HEK293T (cell line): ENCODE measurements around the gene RNF214.

Experiments
- CTCF ChIA-PET: fragments of 350-600 bp; formaldehyde crosslinking; extraction: SDS; loops from one replicate; lab custom pipeline; 2021; ENCODE audit warnings: antibody characterized with exemption, inconsistent platforms; lab: Yijun Ruan, JAX
- POLR2A ChIA-PET: fragments of 350-600 bp; formaldehyde crosslinking; extraction: SDS; loops from one replicate; lab custom pipeline; 2020; ENCODE audit warnings: antibody characterized with exemption, inconsistent platforms; lab: Yijun Ruan, JAX
- DNase-seq: peaks from one replicate; pipeline ENCODE4 v3.0.0; 2012; ENCODE audit warnings: mixed read lengths; ENCODE audit errors: extremely low spot score
- ARNT ChIP-seq: fragments of 450-650 bp; IDR thresholded peaks from 2 replicates; pipeline ENCODE4 v1.6.1; 2017; ENCODE audit warnings: mild to moderate bottlenecking
- BHLHE40 ChIP-seq: fragments of 450-650 bp; IDR thresholded peaks from 2 replicates; pipeline ENCODE4 v1.6.1; 2016; ENCODE audit warnings: mild to moderate bottlenecking, moderate library complexity, borderline replicate concordance
- CTBP1 ChIP-seq: fragments of 450-650 bp; IDR thresholded peaks from 2 replicates; pipeline ENCODE4 v1.6.1; 2016; ENCODE audit warnings: borderline replicate concordance
- ELF4 ChIP-seq: fragments of 450-650 bp; IDR thresholded peaks from 2 replicates; pipeline ENCODE4 v1.6.1; 2017; ENCODE audit warnings: antibody characterized with exemption
- FOXA1 ChIP-seq: fragments of 450-650 bp; IDR thresholded peaks from 2 replicates; pipeline ENCODE4 v1.6.1; 2016; ENCODE audit warnings: mild to moderate bottlenecking
- FOXK2 ChIP-seq: fragments of 450-650 bp; IDR thresholded peaks from 2 replicates; pipeline ENCODE4 v1.6.1; 2016; ENCODE audit warnings: mild to moderate bottlenecking
- FOXM1 ChIP-seq: fragments of 450-650 bp; IDR thresholded peaks from 2 replicates; pipeline ENCODE4 v1.6.1; 2017; ENCODE audit warnings: mild to moderate bottlenecking, borderline replicate concordance
- HDGF ChIP-seq: fragments of 450-650 bp; IDR thresholded peaks from 2 replicates; pipeline ENCODE4 v1.6.1; 2017; ENCODE audit warnings: antibody characterized with exemption, borderline replicate concordance
- L3MBTL2 ChIP-seq: fragments of 450-650 bp; conservative IDR thresholded peaks from 2 replicates; pipeline ENCODE4 v1.6.1; 2016; ENCODE audit warnings: mild to moderate bottlenecking
- LEF1 ChIP-seq: fragments of 450-650 bp; IDR thresholded peaks from 2 replicates; pipeline ENCODE4 v1.6.1; 2017; ENCODE audit warnings: mild to moderate bottlenecking, borderline replicate concordance
- NFRKB ChIP-seq: fragments of 450-650 bp; IDR thresholded peaks from 2 replicates; pipeline ENCODE4 v1.6.1; 2016; ENCODE audit warnings: mild to moderate bottlenecking, moderate library complexity
- PKNOX1 ChIP-seq: fragments of 450-650 bp; IDR thresholded peaks from 2 replicates; pipeline ENCODE4 v1.6.1; 2016
- SP1 ChIP-seq: fragments of 450-650 bp; IDR thresholded peaks from 2 replicates; pipeline ENCODE4 v1.6.1; 2017
- SUZ12 ChIP-seq: fragments of 450-650 bp; IDR thresholded peaks from 2 replicates; pipeline ENCODE4 v1.6.1; 2016; ENCODE audit warnings: mild to moderate bottlenecking
- TARDBP ChIP-seq: fragments of 450-650 bp; IDR thresholded peaks from 2 replicates; pipeline ENCODE4 v1.6.1; 2016
- ZNF384 ChIP-seq: fragments of 450-650 bp; IDR thresholded peaks from 2 replicates; pipeline ENCODE4 v1.6.1; 2016

Gene RNF214

GRCh38 chr11:117219455-117219854 lies 13.0 kb upstream of the RNF214 start:
- POLR2A ChIA-PET = no interaction called here
- CTCF ChIA-PET = no interaction called here
- DNase-seq = no peak
- no peak for TF ChIP-seq ZNF384
- TF ChIP-seq TARDBP = no peak
- TF ChIP-seq FOXK2 = no peak
- TF ChIP-seq SUZ12 = no peak
- TF ChIP-seq NFRKB = no peak
- no peak for TF ChIP-seq L3MBTL2

- DNase-seq = no peak
- ChIA-PET CTCF (no interaction called here), POLR2A (no interaction called here)
- TF ChIP-seq NFRKB = no peak
- no peak for TF ChIP-seq PKNOX1
- TF ChIP-seq SP1 = no peak
- TF ChIP-seq BHLHE40 = no peak
- TF ChIP-seq FOXM1 = no peak
- no peak for TF ChIP-seq TARDBP
- no peak for TF ChIP-seq FOXA1
- TF ChIP-seq LEF1 = no peak
Measured at GRCh38 chr11:117219995-117220394, 12.5 kb upstream of the RNF214 start.

- no peak for TF ChIP-seq ZNF384
- TF ChIP-seq FOXM1 = no peak
- TF ChIP-seq L3MBTL2 = no peak
- no peak for TF ChIP-seq HDGF
- no peak for TF ChIP-seq TARDBP
- TF ChIP-seq BHLHE40 = no peak
- no peak for TF ChIP-seq FOXA1
- TF ChIP-seq LEF1 = no peak
- no peak for TF ChIP-seq NFRKB
- TF ChIP-seq PKNOX1 = no peak
- TF ChIP-seq FOXK2 = no peak
- no peak for TF ChIP-seq ELF4
- TF ChIP-seq CTBP1 = no peak
- TF ChIP-seq SP1 = no peak
- no peak for TF ChIP-seq ARNT
- TF ChIP-seq SUZ12 = no peak
- DNase-seq = no peak
- ChIA-PET POLR2A (no interaction called here), CTCF (no interaction called here)
Measured at GRCh38 chr11:117220568-117220967, 11.9 kb upstream of the RNF214 start.

- ChIA-PET POLR2A (interaction anchor here (1.4 kb wide), 1 partner anchor 11 kb away, joined by 7 read pairs; the partner anchor contains the start of genes PCSK7 and RNF214), CTCF (interaction anchor here (1.3 kb wide), 1 partner anchor 40 kb away, joined by 10 read pairs; no protein-coding TSS in a partner anchor)
- no peak for DNase-seq
- TF ChIP-seq CTBP1 = no peak
- no peak for TF ChIP-seq TARDBP
- TF ChIP-seq ELF4 = no peak
- no peak for TF ChIP-seq BHLHE40
- TF ChIP-seq HDGF = no peak
- TF ChIP-seq LEF1 = no peak
- TF ChIP-seq ZNF384 = no peak
- TF ChIP-seq ARNT = no peak
- no peak for TF ChIP-seq FOXA1
- no peak for TF ChIP-seq L3MBTL2
- no peak for TF ChIP-seq SP1
- TF ChIP-seq NFRKB = no peak
- TF ChIP-seq PKNOX1 = no peak
- no peak for TF ChIP-seq SUZ12
- TF ChIP-seq FOXM1 = no peak
- no peak for TF ChIP-seq FOXK2
Measured at GRCh38 chr11:117220999-117221774, 11.3 kb upstream of the RNF214 start.

GRCh38 chr11:117221775-117222517 lies 10.5 kb upstream of the RNF214 start:
- POLR2A ChIA-PET = interaction anchor here (1.0 to 1.4 kb wide), 3 partner anchors 10 to 44 kb away, joined by 3 to 7 read pairs (median 4); partner anchors contain the start of genes PCSK7, RNF214 and SIDT2

More at GRCh38 chr11:117221775-117222517, 10.5 kb upstream of the RNF214 start:
- no peak for TF ChIP-seq ELF4
- no peak for TF ChIP-seq NFRKB
- TF ChIP-seq BHLHE40 = no peak
- TF ChIP-seq HDGF = no peak
- TF ChIP-seq FOXA1 = no peak
- TF ChIP-seq SUZ12 = no peak
- no peak for TF ChIP-seq SP1
- no peak for DNase-seq
- CTCF ChIA-PET = interaction anchor here (0.7 to 1.3 kb wide), 3 partner anchors 16 to 341 kb away, joined by 6 to 10 read pairs (median 8); no protein-coding TSS in a partner anchor
